Lung microvascular endothelial cell (primary cell): ENCODE results near the gene HOXA10. TPM values are rescaled to one million over a fixed set of nuclear protein-coding genes. Genes with fewer than 3 reads are reported as not detected.

Source experiments
- DNase-seq, 2 donors: peaks; one replicate each; pipeline versions ENCODE4 v3.0.0 to v3.0.0-alpha.2; 2010; ENCODE audit warnings: low read depth in 2 of 2
- total RNA-seq: library from RNA; depleted of rRNA; stranded (reverse); fragments of >200 nt; gene quantifications from 2 replicates; pipeline ENCODE4 v1.2.1, GENCODE V29; 2014

HOXA10 gene
- total RNA-seq, 1 donor from 2014 or later, result under 0.01 TPM

GRCh38 chr7:27180431-27181420 is 6.6 kb upstream of the HOXA10 start:
- DNase-seq, result no peak

GRCh38 chr7:27179503-27180430 is 5.6 kb upstream of the HOXA10 start:
- peak; percentile 67 to 73 for DNase-seq

DNA sequence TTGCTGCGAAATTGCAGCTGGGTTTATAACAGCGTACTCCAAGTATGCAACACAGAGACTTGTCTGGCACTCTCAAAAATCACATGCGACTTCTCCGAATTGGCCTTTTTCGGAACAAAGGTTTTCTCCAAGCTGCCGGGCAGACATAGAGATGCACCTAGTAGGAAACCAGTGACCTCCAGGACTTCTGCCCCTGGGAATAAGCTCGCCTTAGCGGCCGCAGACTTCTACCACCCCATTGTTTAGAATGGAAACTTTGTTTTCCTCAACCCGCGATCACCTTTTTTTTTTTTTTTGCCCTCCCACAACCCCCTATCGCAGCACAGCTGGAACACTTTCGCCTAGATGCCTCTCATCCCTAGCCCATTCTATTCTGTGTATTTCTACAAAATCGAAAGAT is 4.9 kb upstream of the HOXA10 start:
- no peak for DNase-seq

GRCh38 chr7:27178366-27178765 is 4.2 kb upstream of the HOXA10 start:
- no peak for DNase-seq

DNA sequence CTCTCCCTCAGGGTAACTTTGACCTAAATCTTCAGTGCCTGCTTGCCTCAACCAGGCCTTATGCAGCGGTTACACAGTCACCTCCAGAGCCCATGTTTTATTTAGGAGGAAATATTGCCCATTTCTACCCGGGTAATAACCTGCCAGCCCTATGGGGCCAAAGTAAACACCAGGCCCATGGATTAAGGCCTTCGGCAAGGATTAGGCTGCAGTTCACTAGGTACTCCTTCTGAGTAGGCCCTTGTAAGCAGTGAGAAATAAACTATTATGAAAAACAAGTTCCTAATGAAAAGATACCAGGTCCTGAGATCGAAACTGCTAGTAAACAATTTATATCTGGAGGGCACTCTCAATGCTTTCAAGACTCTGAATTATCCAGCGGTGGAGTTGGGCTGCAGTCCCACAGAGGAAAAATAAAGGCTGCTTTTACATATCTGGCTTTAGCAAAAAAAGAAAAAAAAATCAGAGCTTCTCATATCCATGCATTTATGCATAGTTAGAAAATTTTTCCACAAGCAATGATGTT is 3.7 kb upstream of the HOXA10 start:
- no peak for DNase-seq

- no peak for DNase-seq
Observed at GRCh38 chr7:27176962-27177794, 3.1 kb upstream of the HOXA10 start.

GRCh38 chr7:27176524-27176845 is 2.4 kb upstream of the HOXA10 start:
- DNase-seq, result no peak

GRCh38 chr7:27175626-27176523 is 1.8 kb upstream of the HOXA10 start:
- no peak for DNase-seq

- DNase-seq, result no peak
Observed at GRCh38 chr7:27174874-27175625, 930 bp upstream of the HOXA10 start.

DNA sequence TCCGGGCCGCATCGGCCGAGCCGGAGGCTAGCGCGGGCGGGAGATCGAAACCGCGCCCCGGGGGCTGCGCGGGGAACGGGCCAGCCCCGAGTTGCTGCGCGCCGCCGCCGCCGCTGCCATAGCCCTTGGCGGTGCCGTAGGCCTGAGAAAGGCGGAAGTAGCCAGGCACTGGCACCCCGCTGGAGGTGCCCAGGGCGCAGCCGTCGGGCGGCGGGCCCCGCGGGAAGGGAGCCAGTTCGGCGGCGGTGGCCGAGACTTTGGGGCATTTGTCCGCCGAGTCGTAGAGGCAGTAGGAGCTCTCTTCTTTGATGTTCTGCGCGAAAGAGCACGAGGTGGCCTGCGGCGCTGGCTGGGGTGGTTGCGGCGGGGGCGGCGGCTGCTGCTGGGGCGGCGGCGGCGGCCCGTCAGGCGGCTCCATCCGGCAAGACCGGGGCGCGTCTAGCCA is 587 bp downstream of the HOXA10 start:
- DNase-seq, result no peak

DNA sequence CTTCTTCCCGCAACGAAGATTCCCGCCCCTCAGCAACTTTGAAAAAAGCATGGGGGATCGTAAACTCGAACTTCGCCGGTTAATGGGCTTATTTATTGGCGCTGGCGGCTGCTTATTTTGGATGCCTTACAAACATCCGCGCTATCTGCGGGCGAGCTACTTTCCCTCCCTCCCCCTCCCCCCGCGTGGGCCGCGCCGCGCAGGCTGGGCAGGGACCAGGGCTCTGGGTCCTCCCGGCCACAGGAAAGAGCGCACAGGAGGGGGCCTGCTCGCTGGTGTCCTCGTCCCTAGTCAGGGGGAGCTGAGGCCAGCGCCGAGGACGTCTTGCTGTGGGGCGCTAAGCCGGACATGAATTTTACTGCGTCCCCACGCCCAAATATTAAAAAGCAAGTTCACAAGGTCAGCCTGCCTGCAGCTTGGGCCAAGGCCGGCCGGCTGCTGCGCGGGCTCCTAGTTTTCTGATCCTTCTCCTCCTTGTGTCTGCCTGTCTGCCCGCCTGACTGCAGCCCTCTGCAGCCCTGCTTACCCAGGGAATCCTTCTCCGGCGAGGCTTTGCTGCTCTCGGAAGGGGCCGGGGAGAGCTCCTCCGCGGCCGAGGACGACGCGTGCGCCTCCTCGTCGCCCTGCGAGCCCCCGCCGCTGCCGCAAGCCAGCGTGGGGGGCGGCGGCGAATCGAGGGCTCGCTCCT is 1.2 kb downstream of the HOXA10 start:
- peak in 1 of 2 donors; percentile 57 for DNase-seq

- DNase-seq, result no peak
Observed at GRCh38 chr7:27172315-27172774, 1.8 kb downstream of the HOXA10 start.

- no peak for DNase-seq
Observed at GRCh38 chr7:27171637-27172314, 2.3 kb downstream of the HOXA10 start.

- no peak for DNase-seq
Observed at GRCh38 chr7:27171325-27171636, 2.8 kb downstream of the HOXA10 start.

GRCh38 chr7:27170426-27171324 is 3.4 kb downstream of the HOXA10 start:
- no peak for DNase-seq

- DNase-seq, result no peak
Observed at GRCh38 chr7:27169658-27170425, 4.3 kb downstream of the HOXA10 start.
